Retina (tissue), 1 donor: ENCODE results near the gene XRN1.
"Not testable (repeated sequence)": the region's sequence is repeated elsewhere in the genome, so short reads cannot be mapped to it uniquely, and the experiment has no call there.

ENCODE experiments used
- DNase-seq: peaks from one replicate; pipeline ENCODE4 v3.0.0-alpha.2; 2016

XRN1 gene, protein sequence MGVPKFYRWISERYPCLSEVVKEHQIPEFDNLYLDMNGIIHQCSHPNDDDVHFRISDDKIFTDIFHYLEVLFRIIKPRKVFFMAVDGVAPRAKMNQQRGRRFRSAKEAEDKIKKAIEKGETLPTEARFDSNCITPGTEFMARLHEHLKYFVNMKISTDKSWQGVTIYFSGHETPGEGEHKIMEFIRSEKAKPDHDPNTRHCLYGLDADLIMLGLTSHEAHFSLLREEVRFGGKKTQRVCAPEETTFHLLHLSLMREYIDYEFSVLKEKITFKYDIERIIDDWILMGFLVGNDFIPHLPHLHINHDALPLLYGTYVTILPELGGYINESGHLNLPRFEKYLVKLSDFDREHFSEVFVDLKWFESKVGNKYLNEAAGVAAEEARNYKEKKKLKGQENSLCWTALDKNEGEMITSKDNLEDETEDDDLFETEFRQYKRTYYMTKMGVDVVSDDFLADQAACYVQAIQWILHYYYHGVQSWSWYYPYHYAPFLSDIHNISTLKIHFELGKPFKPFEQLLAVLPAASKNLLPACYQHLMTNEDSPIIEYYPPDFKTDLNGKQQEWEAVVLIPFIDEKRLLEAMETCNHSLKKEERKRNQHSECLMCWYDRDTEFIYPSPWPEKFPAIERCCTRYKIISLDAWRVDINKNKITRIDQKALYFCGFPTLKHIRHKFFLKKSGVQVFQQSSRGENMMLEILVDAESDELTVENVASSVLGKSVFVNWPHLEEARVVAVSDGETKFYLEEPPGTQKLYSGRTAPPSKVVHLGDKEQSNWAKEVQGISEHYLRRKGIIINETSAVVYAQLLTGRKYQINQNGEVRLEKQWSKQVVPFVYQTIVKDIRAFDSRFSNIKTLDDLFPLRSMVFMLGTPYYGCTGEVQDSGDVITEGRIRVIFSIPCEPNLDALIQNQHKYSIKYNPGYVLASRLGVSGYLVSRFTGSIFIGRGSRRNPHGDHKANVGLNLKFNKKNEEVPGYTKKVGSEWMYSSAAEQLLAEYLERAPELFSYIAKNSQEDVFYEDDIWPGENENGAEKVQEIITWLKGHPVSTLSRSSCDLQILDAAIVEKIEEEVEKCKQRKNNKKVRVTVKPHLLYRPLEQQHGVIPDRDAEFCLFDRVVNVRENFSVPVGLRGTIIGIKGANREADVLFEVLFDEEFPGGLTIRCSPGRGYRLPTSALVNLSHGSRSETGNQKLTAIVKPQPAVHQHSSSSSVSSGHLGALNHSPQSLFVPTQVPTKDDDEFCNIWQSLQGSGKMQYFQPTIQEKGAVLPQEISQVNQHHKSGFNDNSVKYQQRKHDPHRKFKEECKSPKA (N-terminal part only)

GRCh38 chr3:142447852-142448823 lies at the start of gene XRN1:
XRN1 (minus strand) TSS chr3:142448037; CDS start chr3:142447944, 93 bp downstream.
- peak; percentile 98 for DNase-seq

DNA sequence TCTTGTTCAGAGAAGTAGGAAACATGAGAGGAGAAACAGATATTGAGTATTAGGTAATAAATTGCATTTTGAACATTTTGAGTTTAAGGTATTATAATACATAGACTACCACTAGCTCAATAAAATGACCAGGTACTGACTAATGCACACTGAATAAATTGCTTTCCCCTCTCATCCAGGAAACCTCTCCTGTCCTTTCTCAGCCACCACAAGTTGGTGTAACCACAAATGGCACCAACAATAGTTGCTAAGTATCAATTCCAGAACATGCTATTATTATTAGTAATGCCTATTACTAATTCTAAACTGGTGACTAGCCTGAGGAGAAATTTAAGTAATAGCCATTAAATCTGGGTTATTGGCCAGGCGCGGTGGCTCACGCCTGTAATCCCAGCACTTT lies 47.3 kb upstream of the XRN1 start:
- DNase-seq: no peak

DNA sequence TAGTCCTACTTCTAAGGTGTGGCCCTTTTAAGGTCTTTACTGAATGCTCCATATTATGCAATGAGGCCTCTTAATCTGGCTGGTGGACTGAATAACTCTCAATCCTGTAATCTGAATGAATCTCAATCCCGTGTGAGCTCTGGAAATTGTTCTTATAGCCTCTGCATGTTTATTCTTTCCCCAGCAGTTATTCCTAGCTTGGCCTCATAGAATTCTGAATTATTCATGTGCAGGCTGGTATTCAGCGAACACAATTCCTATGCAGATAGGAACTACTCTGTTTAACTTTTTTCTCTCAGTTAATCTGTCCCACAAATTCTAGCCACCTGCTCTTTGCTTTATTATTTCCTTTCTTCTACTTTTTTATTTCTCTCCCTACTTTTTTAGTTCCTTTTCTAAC lies 44.3 kb upstream of the XRN1 start:
- no peak for DNase-seq

DNA sequence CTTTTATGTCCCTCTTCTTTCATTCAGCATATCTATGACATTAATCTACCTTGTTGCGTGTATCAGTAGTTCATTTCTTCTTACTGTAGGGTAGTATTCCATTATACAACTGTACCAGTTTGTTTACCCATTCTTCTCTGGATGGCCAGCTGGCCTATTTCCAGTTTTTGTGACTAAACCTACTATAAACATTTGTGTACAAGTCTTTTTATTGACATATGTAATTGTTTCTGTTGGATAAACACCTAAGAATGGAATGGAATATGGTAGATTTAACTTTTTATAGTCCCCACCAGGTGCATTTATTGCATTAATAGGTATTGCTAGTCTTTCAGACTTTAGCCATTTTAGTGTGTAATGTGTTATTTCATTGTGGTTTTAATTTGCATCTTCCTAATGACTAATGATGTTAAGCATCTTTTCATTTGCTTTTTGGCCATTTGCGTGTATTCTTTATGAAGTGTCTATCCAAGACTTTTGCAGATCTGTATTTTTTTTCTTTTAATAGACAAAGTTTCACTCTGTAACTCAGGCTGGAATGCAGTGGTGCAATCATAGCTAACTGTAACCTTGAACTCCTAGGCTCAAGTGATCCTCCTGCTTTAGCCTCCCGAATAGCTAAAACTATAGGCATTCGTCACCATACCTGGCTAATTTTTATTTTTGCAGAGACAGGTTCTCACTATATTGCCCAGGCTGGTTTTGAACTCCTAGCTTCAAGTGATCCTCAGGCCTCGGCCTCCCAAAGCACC lies 41.9 kb upstream of the XRN1 start:
- no peak for DNase-seq

- DNase-seq: no peak
Measured at GRCh38 chr3:142484912-142485435, 37.1 kb upstream of the XRN1 start.

GRCh38 chr3:142481196-142481595 lies 33.4 kb upstream of the XRN1 start:
- DNase-seq: no peak

GRCh38 chr3:142470826-142471225 lies 23.0 kb upstream of the XRN1 start:
- no peak for DNase-seq

GRCh38 chr3:142468456-142468855 lies 20.6 kb upstream of the XRN1 start:
- no peak for DNase-seq

GRCh38 chr3:142467768-142468167 lies 19.9 kb upstream of the XRN1 start:
- DNase-seq: no peak

DNA sequence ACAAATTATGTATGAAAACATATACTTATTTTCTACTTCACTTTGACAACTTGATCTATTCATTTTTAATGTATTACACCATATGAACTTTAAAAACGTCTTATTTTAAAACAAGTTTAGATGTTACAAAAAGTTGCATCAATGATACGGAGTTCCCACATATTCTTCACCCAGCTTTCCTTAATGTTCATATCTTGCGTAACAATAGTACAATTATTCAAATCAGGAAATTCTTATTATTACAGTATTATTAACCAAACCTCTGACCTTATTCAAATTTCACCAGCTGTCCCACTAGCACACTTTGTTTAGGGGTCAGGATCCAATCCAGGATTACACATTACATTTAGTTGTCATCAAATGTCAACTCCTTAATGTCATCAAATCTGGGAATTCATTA lies 12.9 kb upstream of the XRN1 start:
- DNase-seq: no peak

DNA sequence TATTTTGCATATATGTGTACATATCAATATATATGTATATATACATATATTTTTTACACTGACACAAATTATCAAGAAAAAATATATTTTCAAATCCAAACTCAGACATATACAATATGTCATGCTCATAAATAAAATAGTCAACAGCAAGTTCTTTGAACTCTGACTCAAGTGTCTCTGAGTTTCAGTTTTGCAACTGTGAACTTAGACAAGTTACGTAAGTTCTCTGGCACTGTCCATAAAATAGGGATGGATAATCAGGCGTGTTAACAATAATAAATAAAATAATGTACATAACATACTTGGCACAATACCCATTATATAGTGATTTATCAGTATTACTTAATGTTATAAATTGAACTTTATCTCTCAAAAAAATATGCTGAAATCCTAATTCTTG lies 12.1 kb upstream of the XRN1 start:
- DNase-seq: no peak

GRCh38 chr3:142459096-142459495 lies 11.3 kb upstream of the XRN1 start:
- no peak for DNase-seq

- no peak for DNase-seq
Measured at GRCh38 chr3:142450881-142451280, 3.0 kb upstream of the XRN1 start.

GRCh38 chr3:142450189-142450588 lies 2.4 kb upstream of the XRN1 start:
- no peak for DNase-seq

- no peak for DNase-seq
Measured at GRCh38 chr3:142447301-142447851, 461 bp downstream of the XRN1 start.

- no peak for DNase-seq
Measured at GRCh38 chr3:142445816-142446254, 2.0 kb downstream of the XRN1 start.

- DNase-seq: no peak
Measured at GRCh38 chr3:142444343-142444742, 3.5 kb downstream of the XRN1 start.

DNA sequence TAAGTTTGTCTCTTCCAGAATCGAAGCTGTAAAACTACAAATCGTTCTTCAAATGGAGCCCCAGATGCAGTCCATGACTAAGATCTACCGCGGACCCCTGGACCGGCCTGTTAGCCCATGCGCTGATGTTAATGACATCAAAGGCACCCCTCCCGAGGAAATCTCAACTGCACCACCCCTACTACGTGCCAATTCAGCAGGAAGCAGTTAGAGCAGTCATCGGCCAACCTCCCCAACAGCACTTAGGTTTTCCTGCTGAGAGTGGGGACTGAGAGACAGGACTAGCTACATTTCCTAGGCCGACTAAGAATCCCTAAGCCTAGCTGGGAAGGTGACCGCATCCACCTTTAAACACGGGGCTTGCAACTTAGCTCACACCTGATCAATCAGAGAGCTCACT lies 4.8 kb downstream of the XRN1 start:
- not testable (repeated sequence) for DNase-seq

- not testable (repeated sequence) for DNase-seq
Measured at GRCh38 chr3:142439499-142440220, 8.2 kb downstream of the XRN1 start.

DNA sequence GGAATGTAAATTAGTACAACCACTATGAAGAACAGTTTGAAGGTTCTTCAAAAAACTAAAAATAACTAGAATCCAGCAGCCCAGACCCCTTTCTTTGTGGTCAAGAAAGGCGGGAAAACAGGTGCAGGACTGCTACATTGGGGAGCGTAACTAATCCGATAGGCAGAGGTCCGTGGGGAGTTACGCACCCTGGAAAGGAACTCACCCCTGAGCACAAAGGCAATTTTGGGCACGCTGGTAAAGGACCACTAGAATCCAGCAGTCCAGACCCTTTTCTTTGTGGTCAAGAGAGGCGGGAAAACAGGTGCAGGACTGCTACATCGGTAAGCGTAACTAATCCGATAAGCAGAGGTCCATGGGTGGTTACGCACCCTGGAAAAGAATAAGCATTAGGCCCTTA lies 9.7 kb downstream of the XRN1 start:
- not testable (repeated sequence) for DNase-seq
